GM10248 (cell line): ENCODE measurements around the gene DEPDC1B.

Experiments
- CTCF ChIA-PET: fragments of 300-600 bp; sonication (Branson Sonifier 250); formaldehyde crosslinking; extraction: SDS; loops from one replicate; lab custom pipeline; 2021; ENCODE audit warnings: antibody characterized with exemption; lab: Yijun Ruan, JAX
- POLR2A ChIA-PET: fragments of 350-650 bp; sonication (Branson Sonifier 250); formaldehyde crosslinking; extraction: SDS; loops from one replicate; lab custom pipeline; 2020; ENCODE audit warnings: antibody characterized with exemption; lab: Yijun Ruan, JAX
- DNase-seq: peaks from one replicate; pipeline ENCODE4 v3.0.0; 2012; ENCODE audit errors: extremely low spot score
- TF ChIP-seq, protein P1 (sequence below): IDR thresholded peaks from 2 replicates; pipeline ENCODE4 v1.5.1; 2012; ENCODE audit warnings: mild to moderate bottlenecking, low read depth; ENCODE audit errors: extremely low read depth, missing control alignments, control extremely low read depth

The DEPDC1B gene

DNA sequence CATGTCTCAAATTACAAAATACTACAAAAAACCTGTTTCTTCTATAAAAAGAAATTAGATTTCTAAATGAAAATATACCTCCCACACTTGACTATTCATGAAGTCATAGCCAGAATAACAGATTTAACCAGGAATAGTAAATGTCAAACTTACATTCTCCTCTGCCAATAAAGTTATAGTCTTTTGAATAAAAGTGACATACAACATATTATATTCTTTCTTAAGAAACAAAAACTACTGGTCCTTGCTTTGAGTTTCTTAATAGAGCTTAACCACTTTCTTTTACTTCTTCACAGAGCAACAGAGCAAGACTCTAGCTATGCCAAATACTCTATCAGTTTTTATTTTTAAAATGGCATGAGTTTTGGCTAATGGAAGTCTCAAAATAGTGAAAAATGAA lies 61.7 kb downstream of the DEPDC1B start:
- POLR2A ChIA-PET = no interaction called here
- TF ChIP-seq, protein P1, sequence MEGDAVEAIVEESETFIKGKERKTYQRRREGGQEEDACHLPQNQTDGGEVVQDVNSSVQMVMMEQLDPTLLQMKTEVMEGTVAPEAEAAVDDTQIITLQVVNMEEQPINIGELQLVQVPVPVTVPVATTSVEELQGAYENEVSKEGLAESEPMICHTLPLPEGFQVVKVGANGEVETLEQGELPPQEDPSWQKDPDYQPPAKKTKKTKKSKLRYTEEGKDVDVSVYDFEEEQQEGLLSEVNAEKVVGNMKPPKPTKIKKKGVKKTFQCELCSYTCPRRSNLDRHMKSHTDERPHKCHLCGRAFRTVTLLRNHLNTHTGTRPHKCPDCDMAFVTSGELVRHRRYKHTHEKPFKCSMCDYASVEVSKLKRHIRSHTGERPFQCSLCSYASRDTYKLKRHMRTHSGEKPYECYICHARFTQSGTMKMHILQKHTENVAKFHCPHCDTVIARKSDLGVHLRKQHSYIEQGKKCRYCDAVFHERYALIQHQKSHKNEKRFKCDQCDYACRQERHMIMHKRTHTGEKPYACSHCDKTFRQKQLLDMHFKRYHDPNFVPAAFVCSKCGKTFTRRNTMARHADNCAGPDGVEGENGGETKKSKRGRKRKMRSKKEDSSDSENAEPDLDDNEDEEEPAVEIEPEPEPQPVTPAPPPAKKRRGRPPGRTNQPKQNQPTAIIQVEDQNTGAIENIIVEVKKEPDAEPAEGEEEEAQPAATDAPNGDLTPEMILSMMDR = no peak
- no peak for DNase-seq
- CTCF ChIA-PET = interaction anchor here (1.1 kb wide), 1 partner anchor 17 kb away, joined by 3 read pairs; no protein-coding TSS in a partner anchor

DNA sequence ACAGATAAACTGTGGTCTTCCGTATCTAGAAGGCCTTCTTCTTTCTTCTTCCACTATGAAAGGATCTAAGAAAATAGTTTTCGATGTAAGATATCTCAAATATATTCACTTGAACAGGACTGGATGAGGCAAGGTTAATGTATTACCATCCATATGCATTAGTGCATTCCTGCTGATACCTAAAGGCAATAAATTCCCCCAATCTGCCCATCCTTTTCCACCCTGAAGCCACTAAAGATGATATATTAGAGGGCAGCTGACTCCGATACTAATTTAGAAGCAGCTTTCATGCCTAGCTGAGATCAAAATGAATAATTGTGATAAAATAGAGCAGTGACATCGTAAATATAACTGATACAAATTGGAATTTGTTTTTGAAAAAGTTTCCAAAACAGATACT lies 63.3 kb downstream of the DEPDC1B start:
- ChIA-PET POLR2A (no interaction called here), CTCF (interaction anchor here (1.1 to 1.7 kb wide), 3 partner anchors 9 to 39 kb away, joined by 3 to 7 read pairs (median 6); no protein-coding TSS in a partner anchor)
- no peak for DNase-seq
- TF ChIP-seq, protein P1 = no peak

DNA sequence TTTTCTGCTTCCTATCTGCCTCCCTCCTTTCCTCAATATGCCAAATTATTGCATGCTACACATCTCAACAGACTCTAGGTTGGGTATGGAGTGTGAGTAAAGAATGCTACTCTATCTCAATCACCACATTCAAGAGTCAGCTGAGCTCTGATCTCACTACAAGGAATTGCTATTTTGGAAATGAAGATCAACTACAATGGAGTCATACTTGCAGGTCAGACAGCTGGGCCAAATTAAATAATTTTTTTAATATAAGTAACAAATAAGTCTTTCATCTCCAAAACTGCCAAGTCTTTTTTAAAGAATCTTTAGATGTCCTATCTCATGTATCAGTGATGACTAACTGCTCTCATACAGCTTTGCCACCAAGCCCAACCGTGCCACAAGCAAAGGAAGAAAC lies 64.0 kb downstream of the DEPDC1B start:
- ChIA-PET CTCF (interaction anchor here (1.1 to 1.7 kb wide), 4 partner anchors 8 to 822 kb away, joined by 3 to 7 read pairs (median 4); no protein-coding TSS in a partner anchor), POLR2A (no interaction called here)
- TF ChIP-seq, protein P1 = no peak
- no peak for DNase-seq

DNA sequence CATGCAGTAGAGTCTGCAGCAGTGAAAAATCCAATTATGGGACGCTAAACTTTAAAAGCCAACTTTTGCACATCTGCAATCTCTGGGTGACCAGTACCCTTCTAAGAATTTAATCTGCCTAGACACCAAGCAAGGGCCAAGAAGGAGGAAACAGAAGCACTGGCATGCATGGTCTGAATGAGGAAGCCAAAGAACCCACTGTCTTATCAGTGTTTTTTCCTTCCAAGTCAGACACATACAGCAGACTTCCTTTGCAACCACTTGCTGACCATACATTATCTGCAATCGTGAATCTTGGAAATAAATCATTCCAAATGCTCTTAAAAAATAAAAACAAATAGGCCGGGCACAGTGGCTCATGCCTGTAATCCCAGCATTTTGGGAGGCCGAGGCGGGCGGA lies 65.9 kb downstream of the DEPDC1B start:
- no peak for DNase-seq
- TF ChIP-seq, protein P1 = no peak
- POLR2A ChIA-PET = no interaction called here
- CTCF ChIA-PET = interaction anchor here (1.3 to 2.1 kb wide), 3 partner anchors 8 to 822 kb away, joined by 3 to 11 read pairs (median 4); no protein-coding TSS in a partner anchor

- POLR2A ChIA-PET = no interaction called here
- CTCF ChIA-PET = interaction anchor here (1.1 to 2.1 kb wide), 4 partner anchors 16 to 822 kb away, joined by 3 to 11 read pairs (median 4); no protein-coding TSS in a partner anchor
- TF ChIP-seq, protein P1 = no peak
- no peak for DNase-seq
These were observed 66.6 kb downstream of the DEPDC1B start for GRCh38 chr5:60633341-60633740.

DNA sequence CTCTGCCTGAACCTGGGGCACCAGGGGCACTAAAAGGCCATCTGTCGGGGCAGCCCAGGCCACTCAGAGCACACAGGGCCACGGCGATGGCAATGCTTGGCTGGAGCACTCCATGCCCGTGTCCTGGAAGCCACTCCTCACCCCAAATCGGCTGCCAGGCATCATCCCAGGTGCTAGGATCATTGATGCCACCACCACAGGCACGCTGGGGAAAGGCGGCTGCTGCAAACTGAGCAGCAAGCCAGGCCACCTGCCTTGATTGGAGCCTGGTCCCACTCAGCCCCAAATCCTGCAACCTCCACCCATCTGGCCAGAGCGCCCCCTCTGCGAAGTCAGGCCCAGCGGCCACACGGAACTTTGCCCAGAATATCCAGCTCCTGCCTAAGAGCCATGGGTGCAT lies 67.8 kb downstream of the DEPDC1B start:
- DNase-seq = no peak
- ChIA-PET POLR2A (no interaction called here), CTCF (interaction anchor here (1.1 to 2.1 kb wide), 2 partner anchors 18 to 37 kb away, joined by 3 to 11 read pairs; no protein-coding TSS in a partner anchor)
- TF ChIP-seq, protein P1 = no peak
